A673 (cell line): Measurements from ENCODE around the gene KRT72. TPM values are rescaled to one million over a fixed set of nuclear protein-coding genes. Genes with fewer than 3 reads are reported as not detected.

Experiments
- BruUV-seq: library from RNA; stranded (reverse); fragments of 400-500 nt; replicated peaks from 2 replicates; lab custom pipeline; 2021; lab: Mats Ljungman, UMichigan
- CTCF ChIA-PET: fragments of 300-600 bp; sonication (Branson Sonifier 250); formaldehyde crosslinking; loops from one replicate; lab custom pipeline; 2022; ENCODE audit warnings: antibody characterized with exemption; lab: Charles Lee
- POLR2A ChIA-PET: fragments of 300-600 bp; sonication (Branson Sonifier 250); formaldehyde crosslinking; loops from one replicate; lab custom pipeline; 2022; ENCODE audit warnings: antibody characterized with exemption; ENCODE audit not compliant: low non-redundant PET; lab: Charles Lee
- DNase-seq: peaks from one replicate; pipeline ENCODE4 v3.0.0-alpha.2; 2015; ENCODE audit warnings: low spot score
- H3K27ac ChIP-seq: fragments of 200-600 bp; sonication (generic); 2 replicates; pipeline ENCODE4 v1.5.1; 2016; ENCODE audit warnings: mixed run types, low read depth, mild to moderate bottlenecking, mixed read lengths, antibody characterized with exemption, low read length; ENCODE audit not compliant: poor library complexity, severe bottlenecking
- H3K27me3 ChIP-seq: fragments of 200-600 bp; sonication (generic); replicated peaks from 2 replicates; pipeline ENCODE4 v1.6.1; 2017; ENCODE audit warnings: mixed run types, low read depth, mild to moderate bottlenecking, mixed read lengths, antibody characterized with exemption, low read length; ENCODE audit not compliant: insufficient read depth, poor library complexity
- H3K36me3 ChIP-seq: fragments of 200-600 bp; sonication (generic); 2 replicates; pipeline ENCODE4 v1.6.1; 2016; ENCODE audit warnings: mixed run types, mild to moderate bottlenecking, mixed read lengths, antibody characterized with exemption, low read length; ENCODE audit not compliant: insufficient read depth, poor library complexity, severe bottlenecking
- H3K4me1 ChIP-seq: fragments of 200-600 bp; sonication (generic); 2 replicates; pipeline ENCODE4 v1.6.1; 2017; ENCODE audit warnings: mixed run types, mild to moderate bottlenecking, mixed read lengths, antibody characterized with exemption, low read length; ENCODE audit not compliant: insufficient read depth, poor library complexity, severe bottlenecking
- H3K4me3 ChIP-seq: fragments of 200-600 bp; sonication (generic); 2 replicates; pipeline ENCODE4 v1.5.1; 2016; ENCODE audit warnings: low read depth, mixed run types, mild to moderate bottlenecking, mixed read lengths, low read length; ENCODE audit not compliant: poor library complexity, severe bottlenecking
- H3K9me3 ChIP-seq: fragments of 200-600 bp; sonication (generic); 2 replicates; pipeline ENCODE4 v1.6.1; 2016; ENCODE audit warnings: mixed run types, low read depth, mild to moderate bottlenecking, mixed read lengths, antibody characterized with exemption, low read length; ENCODE audit not compliant: poor library complexity, severe bottlenecking
- CTCF ChIP-seq: fragments of 300-800, 200-600 bp; sonication (generic); conservative IDR thresholded peaks from 2 replicates; pipeline ENCODE4 v1.5.1; 2017; ENCODE audit warnings: low read depth, mild to moderate bottlenecking, antibody characterized with exemption, low read length, moderate library complexity, mixed read lengths
- EZH2 ChIP-seq: fragments of 200-600 bp; sonication (generic); IDR thresholded peaks from 2 replicates; pipeline ENCODE4 v1.6.1; 2017; ENCODE audit warnings: borderline replicate concordance, low read depth, mild to moderate bottlenecking, mixed read lengths, antibody characterized with exemption, low read length; ENCODE audit not compliant: poor library complexity, severe bottlenecking
- intact Hi-C: fragments of 100-400 bp; cut with micrococcal nuclease; formaldehyde crosslinking; loops from one replicate; pipeline ENCODE4 v1.10.0; 2022; ENCODE audit not compliant: unreplicated experiment
- total RNA-seq: library from RNA; stranded (reverse); gene quantifications from 2 replicates; pipeline ENCODE4 v1.2.3, GENCODE V29; 2021

The KRT72 gene
- total RNA-seq, 1 experiment from 2014 or later, result not detected

GRCh38 chr12:52575256-52575655, 26.0 kb downstream of the KRT72 start:
- no TSS peak for BruUV-seq
- CTCF ChIA-PET, result no interaction called here
- no peaks in the 10 kb centered on the region for H3K9me3 ChIP-seq
- no peaks in the 10 kb centered on the region for H3K4me1 ChIP-seq
- no peak overlapping the region for H3K4me3 ChIP-seq
- POLR2A ChIA-PET, result no interaction called here
- DNase-seq, result no peak
- TF ChIP-seq CTCF, result no peak
- no peak overlapping the region for H3K27ac ChIP-seq
- intact Hi-C loops, result no loop called here
- no peaks in the 10 kb centered on the region for H3K36me3 ChIP-seq
- H3K27me3 ChIP-seq, result peaks cover 7% of the 10 kb centered on the region

- Histone ChIP-seq H3K36me3 (no peaks in the 10 kb centered on the region), H3K4me1 (no peaks in the 10 kb centered on the region), H3K9me3 (no peaks in the 10 kb centered on the region), H3K27me3 (peaks cover 7% of the 10 kb centered on the region), H3K27ac (no peak within 1 kb of the TSS), H3K4me3 (no peak within 1 kb of the TSS)
- intact Hi-C loops, result no loop called here
- ChIA-PET CTCF (no interaction called here), POLR2A (no interaction called here)
- no peak for DNase-seq
- TF ChIP-seq EZH2 (no peak), CTCF (no peak)
- BruUV-seq, result no TSS peak
Observed at GRCh38 chr12:52573743-52574142, 27.5 kb downstream of the KRT72 start, which contains the start of gene KRT74. KRT74 (minus strand) TSS chr12:52573843; CDS start chr12:52573777, 66 bp downstream.

GRCh38 chr12:52573306-52573705, 28.0 kb downstream of the KRT72 start:
- Histone ChIP-seq H3K27me3 (peaks cover 7% of the 10 kb centered on the region), H3K4me1 (no peaks in the 10 kb centered on the region), H3K9me3 (no peaks in the 10 kb centered on the region), H3K4me3 (no peak overlapping the region), H3K36me3 (no peaks in the 10 kb centered on the region), H3K27ac (no peak overlapping the region)
- TF ChIP-seq EZH2 (no peak), CTCF (no peak)
- DNase-seq, result no peak
- no TSS peak for BruUV-seq
- CTCF ChIA-PET, result no interaction called here
- intact Hi-C loops, result no loop called here
- POLR2A ChIA-PET, result no interaction called here
